SKM-1 (cell line): ENCODE data around the gene CLMP.
"Not testable (repeated sequence)": the region's sequence is repeated elsewhere in the genome, so short reads cannot be mapped to it uniquely, and the experiment has no call there.

Source experiments
- DNase-seq: peaks from one replicate; lab custom pipeline; 2025; ENCODE audit not compliant: unreplicated experiment; lab: John Stamatoyannopoulos, UW

The CLMP gene

GRCh38 chr11:123059041-123059920 is 135.8 kb downstream of the CLMP start:
- not testable (repeated sequence) for DNase-seq

GRCh38 chr11:123057661-123058305 is 137.3 kb downstream of the CLMP start:
- no peak for DNase-seq

GRCh38 chr11:123056835-123057491 is 138.1 kb downstream of the CLMP start:
- no peak for DNase-seq

GRCh38 chr11:123055191-123055901 is 139.7 kb downstream of the CLMP start:
- DNase-seq: no peak

- DNase-seq: peak; percentile 76
These were observed 140.6 kb downstream of the CLMP start for GRCh38 chr11:123054301-123055065.

GRCh38 chr11:123052901-123053721 is 141.9 kb downstream of the CLMP start:
- no peak for DNase-seq

- no peak for DNase-seq
These were observed 143.4 kb downstream of the CLMP start for GRCh38 chr11:123051634-123052033.

GRCh38 chr11:123051146-123051545 is 143.9 kb downstream of the CLMP start:
- DNase-seq: no peak

- no peak for DNase-seq
These were observed 147.1 kb downstream of the CLMP start for GRCh38 chr11:123047947-123048293.

GRCh38 chr11:123047266-123047946 is 147.6 kb downstream of the CLMP start:
- no peak for DNase-seq

GRCh38 chr11:123046473-123047259 is 148.4 kb downstream of the CLMP start:
- DNase-seq: no peak

- DNase-seq: no peak
These were observed 149.9 kb downstream of the CLMP start for GRCh38 chr11:123045101-123045500.

GRCh38 chr11:123041185-123041584 is 153.9 kb downstream of the CLMP start:
- no peak for DNase-seq

GRCh38 chr11:123040111-123040432 is 155.0 kb downstream of the CLMP start:
- DNase-seq: no peak

GRCh38 chr11:123035831-123036230 is 159.2 kb downstream of the CLMP start:
- no peak for DNase-seq

GRCh38 chr11:123034597-123034996 is 160.5 kb downstream of the CLMP start:
- DNase-seq: peak; percentile 87

- no peak for DNase-seq
These were observed 161.2 kb downstream of the CLMP start for GRCh38 chr11:123033895-123034294.

GRCh38 chr11:123030517-123030916 is 164.5 kb downstream of the CLMP start:
- no peak for DNase-seq
